ES-I3 (cell line): ENCODE measurements around the gene TSPAN5.
"Not testable (repeated sequence)": the region's sequence is repeated elsewhere in the genome, so short reads cannot be mapped to it uniquely, and the experiment has no call there.

Source experiments
- H3K36me3 ChIP-seq: 2 replicates; pipeline ENCODE4 v1.6.1; 2013; ENCODE audit warnings: mild to moderate bottlenecking, low read length, control low read depth, moderate library complexity; ENCODE audit not compliant: insufficient read depth
- H3K4me1 ChIP-seq: 2 replicates; pipeline ENCODE4 v1.6.1; 2013; ENCODE audit warnings: mild to moderate bottlenecking, control low read depth, low read length; ENCODE audit not compliant: insufficient read depth
- H3K9ac ChIP-seq: 2 replicates; pipeline ENCODE4 v1.6.1; 2013; ENCODE audit warnings: low read depth, mild to moderate bottlenecking, low read length, moderate library complexity
- H3K9me3 ChIP-seq: 2 replicates; pipeline ENCODE4 v1.6.1; 2013; ENCODE audit warnings: mild to moderate bottlenecking, low read length, moderate library complexity; ENCODE audit not compliant: control insufficient read depth, insufficient read depth

The TSPAN5 gene

GRCh38 chr4:98658287-98659105 lies at the start of gene TSPAN5:
TSS of gene TSPAN5 (minus strand) at chr4:98658611.
- Histone ChIP-seq H3K4me1 (peaks cover 19% of the 10 kb centered on the region; the same call in 1 of the 2 replicates), H3K9ac (peak within 1 kb of the TSS; percentile 55), H3K9me3 (no peaks in the 10 kb centered on the region), H3K36me3 (no peaks in the 10 kb centered on the region)

GRCh38 chr4:98706935-98707334 lies 48.5 kb upstream of the TSPAN5 start:
- Histone ChIP-seq H3K4me1 (no peaks in the 10 kb centered on the region), H3K9ac (no peak overlapping the region), H3K9me3 (no peaks in the 10 kb centered on the region; the same call in 1 of the 2 replicates), H3K36me3 (no peaks in the 10 kb centered on the region; the same call in 1 of the 2 replicates)

GRCh38 chr4:98706200-98706813 lies 47.9 kb upstream of the TSPAN5 start:
- no peaks in the 10 kb centered on the region for H3K4me1 ChIP-seq
- H3K36me3 ChIP-seq: no peaks in the 10 kb centered on the region; the same call in 1 of the 2 replicates
- H3K9ac ChIP-seq: no peak overlapping the region
- no peaks in the 10 kb centered on the region; the same call in 1 of the 2 replicates for H3K9me3 ChIP-seq

- not testable (repeated sequence) for H3K4me1 ChIP-seq, H3K9me3 ChIP-seq, H3K36me3 ChIP-seq, H3K9ac ChIP-seq
Observed at GRCh38 chr4:98705586-98705985, 47.2 kb upstream of the TSPAN5 start.

- Histone ChIP-seq H3K9ac (no peak overlapping the region), H3K36me3 (no peaks in the 10 kb centered on the region; the same call in 1 of the 2 replicates), H3K9me3 (no peaks in the 10 kb centered on the region; the same call in 1 of the 2 replicates), H3K4me1 (no peaks in the 10 kb centered on the region)
Observed at GRCh38 chr4:98700656-98701055, 42.2 kb upstream of the TSPAN5 start.

DNA sequence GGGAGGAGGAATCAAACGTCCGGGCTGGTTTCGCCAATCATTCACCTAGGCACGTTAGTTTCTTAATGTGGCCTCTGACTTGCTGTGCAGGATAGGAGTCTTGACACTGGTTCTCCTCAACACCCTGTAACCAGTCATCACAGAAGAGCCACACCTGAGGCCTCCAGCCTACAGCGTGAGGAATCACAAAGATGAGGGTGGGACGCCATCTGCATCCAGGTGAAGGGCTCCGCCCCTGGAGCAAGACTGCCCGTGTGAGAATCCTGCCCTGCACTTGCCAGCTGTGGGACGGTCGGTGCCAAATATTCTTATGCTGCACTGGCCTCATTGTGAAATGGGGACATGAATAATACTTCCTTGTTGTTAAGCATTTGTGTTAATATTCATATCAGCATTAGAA lies 35.7 kb upstream of the TSPAN5 start:
- Histone ChIP-seq H3K4me1 (no peaks in the 10 kb centered on the region), H3K9ac (no peak overlapping the region), H3K9me3 (no peaks in the 10 kb centered on the region; the same call in 1 of the 2 replicates), H3K36me3 (no peaks in the 10 kb centered on the region)

DNA sequence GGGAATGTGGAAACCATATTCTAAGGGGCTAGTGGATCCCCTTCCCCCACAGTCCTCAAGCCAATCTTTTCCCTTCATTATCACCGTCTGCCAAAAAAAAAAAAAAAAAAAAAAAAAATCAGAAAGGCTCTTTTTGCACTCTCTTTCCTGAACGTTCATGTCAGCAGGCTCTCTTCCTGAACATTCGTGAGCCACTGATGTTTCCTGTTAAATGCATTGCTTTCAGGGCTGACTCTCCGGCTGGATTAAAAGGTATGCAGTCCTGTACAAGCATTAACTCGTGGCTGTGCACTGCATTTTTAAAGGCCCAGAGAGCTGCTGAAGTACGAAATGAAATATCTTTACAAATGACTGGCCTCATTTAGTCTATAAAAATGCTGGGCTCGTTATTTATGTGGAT lies 34.0 kb upstream of the TSPAN5 start:
- H3K4me1 ChIP-seq: no peaks in the 10 kb centered on the region
- H3K9ac ChIP-seq: no peak overlapping the region
- H3K9me3 ChIP-seq: no peaks in the 10 kb centered on the region; the same call in 1 of the 2 replicates

DNA sequence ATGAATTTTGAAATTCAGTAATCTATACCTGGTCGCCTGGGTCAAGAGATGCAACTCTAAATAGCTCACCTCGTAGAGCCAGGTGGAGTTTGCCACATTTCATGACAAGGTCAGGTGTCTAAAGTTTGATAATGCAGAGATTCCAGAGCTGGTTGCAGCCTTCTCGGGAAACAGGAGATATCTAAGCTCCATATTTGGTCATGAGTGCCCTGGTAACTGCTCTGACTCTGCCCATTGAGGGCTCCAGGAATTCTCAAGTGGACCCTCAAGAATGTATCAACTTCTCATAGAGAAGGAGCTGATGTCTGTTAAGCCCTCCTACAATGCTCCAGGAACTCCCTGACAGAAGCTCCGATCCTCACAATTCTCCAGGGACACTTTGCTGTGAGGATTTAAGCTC lies 33.2 kb upstream of the TSPAN5 start:
- Histone ChIP-seq H3K9ac (no peak overlapping the region), H3K9me3 (no peaks in the 10 kb centered on the region; the same call in 1 of the 2 replicates), H3K4me1 (no peaks in the 10 kb centered on the region), H3K36me3 (no peaks in the 10 kb centered on the region)

More for the DNA sequence above, 34.0 kb upstream of the TSPAN5 start:
- H3K36me3 ChIP-seq: no peaks in the 10 kb centered on the region

GRCh38 chr4:98689507-98690174 lies 31.2 kb upstream of the TSPAN5 start:
- Histone ChIP-seq H3K36me3 (no peaks in the 10 kb centered on the region), H3K9ac (no peak overlapping the region)

GRCh38 chr4:98688411-98689290 lies 30.2 kb upstream of the TSPAN5 start:
- H3K4me1 ChIP-seq: peaks cover 12% of the 10 kb centered on the region
- no peak overlapping the region for H3K9ac ChIP-seq

More at GRCh38 chr4:98689507-98690174, 31.2 kb upstream of the TSPAN5 start:
- Histone ChIP-seq H3K9me3 (no peaks in the 10 kb centered on the region), H3K4me1 (peaks cover 12% of the 10 kb centered on the region)

DNA sequence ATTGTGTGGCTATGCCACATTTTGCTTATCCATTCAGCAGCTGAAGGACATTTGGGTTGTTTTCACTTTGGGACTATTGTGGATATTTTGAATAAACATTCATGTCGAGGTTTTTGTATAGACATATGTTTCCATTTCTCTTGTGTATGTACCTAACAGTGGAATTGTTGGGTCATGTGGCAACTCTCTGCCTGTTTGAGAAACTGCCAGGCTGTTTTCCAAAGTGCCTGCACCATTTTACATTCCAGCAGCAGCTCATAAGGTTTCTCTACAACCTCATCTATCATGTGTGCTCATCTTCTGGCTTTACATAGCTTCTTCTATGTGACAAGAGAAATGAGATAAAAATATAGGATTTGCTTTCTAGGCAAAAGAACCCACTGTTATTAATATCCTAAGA lies 29.5 kb upstream of the TSPAN5 start:
- Histone ChIP-seq H3K4me1 (peaks cover 12% of the 10 kb centered on the region), H3K36me3 (no peaks in the 10 kb centered on the region), H3K9ac (no peak overlapping the region), H3K9me3 (no peaks in the 10 kb centered on the region)

More at GRCh38 chr4:98688411-98689290, 30.2 kb upstream of the TSPAN5 start:
- Histone ChIP-seq H3K36me3 (no peaks in the 10 kb centered on the region), H3K9me3 (no peaks in the 10 kb centered on the region)

DNA sequence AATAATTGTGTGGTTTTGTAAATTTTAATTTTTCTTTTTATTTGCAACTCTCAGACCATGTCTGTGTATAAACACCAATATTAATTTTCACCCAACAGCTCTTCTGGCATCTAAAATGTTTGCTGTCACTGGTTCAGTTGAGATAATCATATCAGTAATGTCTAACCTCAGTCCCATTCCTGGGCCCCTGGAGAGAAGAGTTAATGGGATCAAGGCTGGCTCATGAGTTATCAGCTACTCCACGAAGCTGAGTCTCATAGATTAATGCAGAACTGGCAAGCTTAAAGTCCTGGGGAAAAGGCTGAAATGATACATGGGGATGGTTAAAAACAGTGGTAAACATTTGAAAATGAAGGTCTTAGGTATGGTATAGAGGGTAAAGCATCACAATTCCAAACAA lies 28.4 kb upstream of the TSPAN5 start:
- H3K36me3 ChIP-seq: no peaks in the 10 kb centered on the region
- H3K9me3 ChIP-seq: no peaks in the 10 kb centered on the region
- H3K9ac ChIP-seq: no peak overlapping the region
- H3K4me1 ChIP-seq: peaks cover 12% of the 10 kb centered on the region

DNA sequence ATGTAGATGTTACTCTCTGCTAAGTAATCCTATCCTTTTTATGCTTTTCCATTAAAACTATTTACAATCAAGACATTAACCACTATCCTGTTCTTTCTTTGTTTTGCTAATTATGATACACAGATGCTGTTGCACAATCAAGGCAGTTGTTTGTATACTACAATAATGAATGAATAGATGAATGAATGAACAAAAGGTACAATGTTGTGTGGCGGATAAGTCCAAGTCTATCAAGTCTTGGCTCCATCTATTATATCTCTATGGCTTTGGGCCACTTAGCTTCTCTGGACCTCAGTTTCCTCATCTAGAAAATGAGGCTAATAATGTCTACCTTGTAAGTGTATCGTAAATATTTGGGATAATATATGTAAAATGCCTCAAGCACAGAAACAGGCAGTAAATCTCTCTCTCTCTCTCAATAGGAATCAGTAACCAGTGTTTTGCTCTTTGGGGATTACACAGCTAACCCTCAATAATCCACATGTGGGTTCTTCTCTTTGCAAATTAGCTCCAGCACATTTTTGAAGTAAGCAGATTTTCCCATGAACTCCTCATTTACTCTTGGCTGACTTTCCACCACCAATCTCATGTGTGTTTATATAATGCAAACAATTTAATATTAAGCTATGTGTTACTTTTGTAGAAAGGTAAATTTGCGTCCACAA lies 27.8 kb upstream of the TSPAN5 start:
- no peak overlapping the region for H3K9ac ChIP-seq
- no peaks in the 10 kb centered on the region for H3K9me3 ChIP-seq
- H3K4me1 ChIP-seq: peaks cover 12% of the 10 kb centered on the region
- no peaks in the 10 kb centered on the region for H3K36me3 ChIP-seq
